ENCODE measurements around the gene ST8SIA6.
A peak's percentile ranks its signal among the peaks of the same experiment; 100 is the strongest.
"Not testable (repeated sequence)": the region's sequence is repeated elsewhere in the genome, so short reads cannot be mapped to it uniquely, and the experiment has no call there.

The ST8SIA6 gene

GRCh38 chr10:17454161-17455014 is at the start of gene ST8SIA6:
TSS of gene ST8SIA6 (minus strand) at chr10:17454595. CDS start at chr10:17454255, 340 bp downstream.
- peak; percentile 34 for DNase-seq

- no peak for DNase-seq
These were observed 49.4 kb upstream of the ST8SIA6 start for GRCh38 chr10:17503795-17504194.

- no peak for DNase-seq
These were observed 48.4 kb upstream of the ST8SIA6 start for GRCh38 chr10:17502814-17503213.

- not testable (repeated sequence) for DNase-seq
These were observed 44.6 kb upstream of the ST8SIA6 start for GRCh38 chr10:17499014-17499413.

- no peak for DNase-seq
These were observed 43.1 kb upstream of the ST8SIA6 start for GRCh38 chr10:17497446-17498030.

GRCh38 chr10:17494626-17495260 is 40.3 kb upstream of the ST8SIA6 start:
- no peak for DNase-seq

GRCh38 chr10:17488848-17489247 is 34.5 kb upstream of the ST8SIA6 start:
- no peak for DNase-seq

GRCh38 chr10:17483079-17483478 is 28.7 kb upstream of the ST8SIA6 start:
- DNase-seq: no peak

GRCh38 chr10:17479822-17480221 is 25.4 kb upstream of the ST8SIA6 start:
- DNase-seq: no peak

GRCh38 chr10:17479015-17479615 is 24.7 kb upstream of the ST8SIA6 start:
- DNase-seq: no peak

GRCh38 chr10:17476073-17476472 is 21.7 kb upstream of the ST8SIA6 start:
- DNase-seq: no peak

- DNase-seq: no peak
These were observed 21.3 kb upstream of the ST8SIA6 start for GRCh38 chr10:17475661-17476060.

GRCh38 chr10:17474595-17475323 is 20.4 kb upstream of the ST8SIA6 start:
- no peak for DNase-seq

GRCh38 chr10:17473228-17473950 is 19.0 kb upstream of the ST8SIA6 start:
- DNase-seq: no peak

- no peak for DNase-seq
These were observed 18.3 kb upstream of the ST8SIA6 start for GRCh38 chr10:17472481-17473227.

GRCh38 chr10:17470246-17470645 is 15.9 kb upstream of the ST8SIA6 start:
- no peak for DNase-seq

GRCh38 chr10:17465328-17466125 is 11.1 kb upstream of the ST8SIA6 start:
- DNase-seq: no peak

- DNase-seq: no peak
These were observed 10.2 kb upstream of the ST8SIA6 start for GRCh38 chr10:17464545-17464944.

- DNase-seq: no peak
These were observed 6.4 kb upstream of the ST8SIA6 start for GRCh38 chr10:17460756-17461155.

GRCh38 chr10:17457083-17457482 is 2.7 kb upstream of the ST8SIA6 start:
- DNase-seq: no peak

Measured in activated CD4-positive, alpha-beta T cell treated with anti-CD3 and anti-CD28 coated beads for 1 hour (primary cell).